K562 (cell line): Measurements from ENCODE around the gene XRCC5. TPM values are rescaled to one million over a fixed set of nuclear protein-coding genes. Genes with fewer than 3 reads are reported as not detected.

ENCODE experiments used
- ATF3 ChIP-seq, 2 experiments: fragments of 450-650 bp in 1 of 2; sonication (generic) in 1 of 2; formaldehyde crosslinking in 1 of 2; IDR thresholded peaks in 1 of 2; conservative IDR thresholded peaks in 1 of 2; 2 replicates each; pipeline versions ENCODE4 v1.6.1 to v1.8.1; 2016 to 2023; ENCODE audit warnings: mild to moderate bottlenecking in 2 of 2, moderate library complexity in 2 of 2, inconsistent platforms in 1 of 2, missing genetic modification reagents in 1 of 2
- ESRRA ChIP-seq: fragments of 450-650 bp; IDR thresholded peaks from 2 replicates; pipeline ENCODE4 v1.6.1; 2014; ENCODE audit warnings: low read depth, mild to moderate bottlenecking, moderate library complexity, borderline replicate concordance
- ETV1 ChIP-seq: fragments of 450-650 bp; conservative IDR thresholded peaks from 2 replicates; pipeline ENCODE4 v1.6.1; 2016; ENCODE audit warnings: missing genetic modification characterization, control low read depth, low read depth, missing compliant biosample characterization
- ETV5 ChIP-seq: sonication (generic); formaldehyde crosslinking; IDR thresholded peaks from 2 replicates; pipeline ENCODE4 v1.4.0; 2020; ENCODE audit warnings: low read depth, mild to moderate bottlenecking, missing genetic modification reagents
- GTF3C2 ChIP-seq: IDR thresholded peaks from 3 replicates; pipeline ENCODE4 v1.6.1; 2011; ENCODE audit warnings: borderline replicate concordance, mild to moderate bottlenecking, moderate library complexity; ENCODE audit not compliant: insufficient read length; ENCODE audit errors: extremely low read depth
- LEF1 ChIP-seq: fragments of 450-650 bp; IDR thresholded peaks from 2 replicates; pipeline ENCODE4 v1.6.1; 2016; ENCODE audit warnings: mild to moderate bottlenecking
- NR2C2 ChIP-seq, 2 experiments: fragments of 200-800 bp in 1 of 2; sonication (Bioruptor generic) in 1 of 2; sonication (generic) in 1 of 2; formaldehyde crosslinking in 1 of 2; IDR thresholded peaks; 2 replicates each; pipeline versions ENCODE4 v1.6.1 to v1.8.0; 2016 to 2022; ENCODE audit warnings: mild to moderate bottlenecking in 1 of 2, missing compliant biosample characterization in 1 of 2, missing genetic modification characterization in 1 of 2, missing genetic modification reagents in 1 of 2
- POLR2H ChIP-seq: IDR thresholded peaks from 2 replicates; pipeline ENCODE4 v1.6.1; 2016; ENCODE audit warnings: missing genetic modification characterization, low read depth, mild to moderate bottlenecking, control low read depth, missing compliant biosample characterization, moderate library complexity
- SMARCA4 ChIP-seq: fragments of 450-650 bp; IDR thresholded peaks from 2 replicates; pipeline ENCODE4 v1.6.1; 2016
- SMARCC2 ChIP-seq: fragments of 450-650 bp; IDR thresholded peaks from 2 replicates; pipeline ENCODE4 v1.6.1; 2017; ENCODE audit warnings: antibody characterized with exemption, moderate library complexity, mild to moderate bottlenecking, low read depth
- ZNF175 ChIP-seq: fragments of 200-800 bp; sonication (Bioruptor generic); IDR thresholded peaks from 2 replicates; pipeline ENCODE4 v1.6.1; 2016; ENCODE audit warnings: low read depth, mild to moderate bottlenecking, missing genetic modification characterization, missing compliant biosample characterization
- ZNF239 ChIP-seq: fragments of 250-450 bp; sonication (Bioruptor Pico); IDR thresholded peaks from 2 replicates; pipeline ENCODE4 v1.4.0; 2020; ENCODE audit warnings: mild to moderate bottlenecking
- ZNF551 ChIP-seq: fragments of 250-450 bp; sonication (Bioruptor Pico); IDR thresholded peaks from 2 replicates; pipeline ENCODE4 v1.5.0; 2021; ENCODE audit warnings: mild to moderate bottlenecking, moderate library complexity
- ZNF668 ChIP-seq: fragments of 250-450 bp; sonication (Bioruptor Pico); IDR thresholded peaks from 2 replicates; pipeline ENCODE4 v1.8.0; 2022; ENCODE audit warnings: mild to moderate bottlenecking, inconsistent platforms
- ZNF75A ChIP-seq: fragments of 450-650 bp; formaldehyde crosslinking; IDR thresholded peaks from 2 replicates; pipeline ENCODE4 v1.4.0; 2020; ENCODE audit warnings: mild to moderate bottlenecking
- polyA plus RNA-seq, 8 experiments: library from polyadenylated mRNA; depleted of rRNA in 4 of 8; stranded (reverse) in 5 of 8; unstranded in 3 of 8; fragments of >200 nt; fragmentation: Nextera tagmentation in 2 of 8; fragmentation: Illumina TruSeq in 1 of 8; extraction: Ambion mirVana in 2 of 8; extraction: Trizol in 1 of 8; gene quantifications; 2 replicates each; pipeline versions ENCODE4 v1.2.1 to v1.2.3, GENCODE V29; 2011 to 2014; ENCODE audit warnings: inconsistent platforms in 1 of 8, missing spikeins in 1 of 8
- total RNA-seq, 7 experiments: library from RNA; depleted of rRNA in 6 of 7; stranded (reverse); fragments of >200 nt in 6 of 7; fragmentation: Illumina TruSeq in 2 of 7; extraction: Trizol in 2 of 7; gene quantifications; 2 replicates each; pipeline versions ENCODE4 v1.2.1 to v1.2.3, GENCODE V29; 2011 to 2021; ENCODE audit warnings: low replicate concordance in 1 of 7
- TF ChIP-seq, protein P1 (sequence below): fragments of 200-800 bp; sonication (Bioruptor generic); IDR thresholded peaks from 2 replicates; pipeline ENCODE4 v1.6.1; 2017; ENCODE audit warnings: missing genetic modification characterization, missing compliant biosample characterization
- TF ChIP-seq, protein P2 (sequence below): sonication (generic); formaldehyde crosslinking; IDR thresholded peaks from 2 replicates; pipeline ENCODE4 v1.8.1; 2023; ENCODE audit warnings: mild to moderate bottlenecking, missing genetic modification reagents

XRCC5 gene
- total and polyA plus RNA-seq, 9 of the 15 experiments (the other 6 are each of a cell fraction or from before 2014, with no cell fraction given), result 168 to 551 (median 297) TPM

GRCh38 chr2:216216951-216217903, 108.1 kb downstream of the XRCC5 start (continued):
- TF ChIP-seq ETV5 (CRISPR knock-in tag) (peak; percentile 39; the same call in 1 of the 2 replicates), ZNF239 (peak; percentile 72), LEF1 (peak; percentile 51; the same call in 1 of the 2 replicates), SMARCC2 (peak; percentile 55; the same call in 1 of the 2 replicates), POLR2H (tag) (peak; percentile 78), NR2C2 (CRISPR knock-in tag; IDR thresholded peaks at IDR 0.05) (no peak), NR2C2 (tag; IDR thresholded peaks at IDR 0.05) (peak; percentile 57; the same call in 1 of the 2 replicates), ATF3 (IDR thresholded peaks at IDR 0.05) (peak; percentile 70), ATF3 (CRISPR knock-in tag; conservative IDR thresholded peaks at IDR 0.05) (no peak), ESRRA (peak; percentile 93), ETV1 (tag) (peak; percentile 81), GTF3C2 (no peak), SMARCA4 (peak; percentile 68), ZNF668 (no peak), ZNF75A (CRISPR knock-in tag) (no peak), ZNF175 (CRISPR knock-in tag) (peak; percentile 60; the same call in 1 of the 2 replicates), ZNF551 (CRISPR knock-in tag) (no peak)
- TF ChIP-seq, protein P1, sequence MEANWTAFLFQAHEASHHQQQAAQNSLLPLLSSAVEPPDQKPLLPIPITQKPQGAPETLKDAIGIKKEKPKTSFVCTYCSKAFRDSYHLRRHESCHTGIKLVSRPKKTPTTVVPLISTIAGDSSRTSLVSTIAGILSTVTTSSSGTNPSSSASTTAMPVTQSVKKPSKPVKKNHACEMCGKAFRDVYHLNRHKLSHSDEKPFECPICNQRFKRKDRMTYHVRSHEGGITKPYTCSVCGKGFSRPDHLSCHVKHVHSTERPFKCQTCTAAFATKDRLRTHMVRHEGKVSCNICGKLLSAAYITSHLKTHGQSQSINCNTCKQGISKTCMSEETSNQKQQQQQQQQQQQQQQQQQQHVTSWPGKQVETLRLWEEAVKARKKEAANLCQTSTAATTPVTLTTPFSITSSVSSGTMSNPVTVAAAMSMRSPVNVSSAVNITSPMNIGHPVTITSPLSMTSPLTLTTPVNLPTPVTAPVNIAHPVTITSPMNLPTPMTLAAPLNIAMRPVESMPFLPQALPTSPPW (CRISPR knock-in tag), result peak; percentile 41
- TF ChIP-seq, protein P2, sequence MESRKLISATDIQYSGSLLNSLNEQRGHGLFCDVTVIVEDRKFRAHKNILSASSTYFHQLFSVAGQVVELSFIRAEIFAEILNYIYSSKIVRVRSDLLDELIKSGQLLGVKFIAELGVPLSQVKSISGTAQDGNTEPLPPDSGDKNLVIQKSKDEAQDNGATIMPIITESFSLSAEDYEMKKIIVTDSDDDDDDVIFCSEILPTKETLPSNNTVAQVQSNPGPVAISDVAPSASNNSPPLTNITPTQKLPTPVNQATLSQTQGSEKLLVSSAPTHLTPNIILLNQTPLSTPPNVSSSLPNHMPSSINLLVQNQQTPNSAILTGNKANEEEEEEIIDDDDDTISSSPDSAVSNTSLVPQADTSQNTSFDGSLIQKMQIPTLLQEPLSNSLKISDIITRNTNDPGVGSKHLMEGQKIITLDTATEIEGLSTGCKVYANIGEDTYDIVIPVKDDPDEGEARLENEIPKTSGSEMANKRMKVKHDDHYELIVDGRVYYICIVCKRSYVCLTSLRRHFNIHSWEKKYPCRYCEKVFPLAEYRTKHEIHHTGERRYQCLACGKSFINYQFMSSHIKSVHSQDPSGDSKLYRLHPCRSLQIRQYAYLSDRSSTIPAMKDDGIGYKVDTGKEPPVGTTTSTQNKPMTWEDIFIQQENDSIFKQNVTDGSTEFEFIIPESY, result no peak
